ENCODE measurements around the gene ORMDL2. TPM values are rescaled to one million over a fixed set of nuclear protein-coding genes. Genes with fewer than 3 reads are reported as not detected.
"Not testable (repeated sequence)": the region's sequence is repeated elsewhere in the genome, so short reads cannot be mapped to it uniquely, and the experiment has no call there.

The ORMDL2 gene
- total RNA-seq, 2 donors from 2014 or later = 29.5 to 33.5 TPM

DNA sequence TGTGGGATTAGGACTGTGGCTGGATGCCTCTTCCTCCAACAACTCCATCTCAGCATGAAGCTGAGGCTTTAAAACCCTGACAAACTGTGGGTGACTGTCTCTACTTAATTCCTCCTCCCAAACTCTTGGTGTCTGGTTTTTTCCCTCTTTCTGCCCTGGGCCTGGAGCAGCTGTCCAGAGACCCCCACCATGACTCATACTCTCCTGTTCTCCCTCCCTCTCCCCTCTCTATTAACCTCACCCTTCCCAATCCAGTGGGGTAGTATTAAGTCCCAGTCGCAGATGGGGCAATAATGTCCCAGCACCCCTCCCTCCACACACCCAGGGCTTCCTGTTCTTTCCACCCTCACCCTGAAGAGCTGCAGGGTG is 13.6 kb downstream of the ORMDL2 start:
- Mint-ChIP-seq H3K4me3 (peak overlapping the region; percentile 98 to 99), H3K27ac (no peak overlapping the region), H3K36me3 (ENCODE audit: insufficient read depth in 2 of 2) (peaks cover 9 to 12% of the 10 kb centered on the region in 2 donors), H3K27me3 (ENCODE audit: low read depth) (no peaks in the 10 kb centered on the region), H3K4me1 (ENCODE audit: low read depth) (peaks cover 50% of the 10 kb centered on the region), H3K9me3 (no peaks in the 10 kb centered on the region)
- DNase-seq (no peak), ATAC-seq (replicated peaks in 1 of 2) (no peak)

DNA sequence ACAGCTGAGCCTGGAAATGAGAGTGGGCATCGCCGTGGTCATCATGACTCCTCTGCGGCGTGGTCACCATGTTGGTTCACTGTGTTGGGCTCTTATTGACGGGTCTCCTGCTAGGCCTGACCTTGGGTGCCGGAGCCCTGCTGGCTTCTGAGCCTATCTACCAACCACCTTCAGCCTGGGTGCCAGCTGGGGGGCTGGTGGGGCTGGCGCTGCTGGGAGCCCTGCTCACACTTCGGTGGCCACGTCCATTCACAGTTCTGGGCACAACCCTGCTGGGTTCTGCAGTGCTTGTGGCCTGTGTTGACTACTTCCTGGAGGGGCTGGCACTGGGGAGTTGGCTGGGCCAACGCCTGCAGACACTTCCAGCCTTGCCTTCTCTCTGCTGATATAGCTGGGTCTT is 15.2 kb downstream of the ORMDL2 start:
- H3K27ac Mint-ChIP-seq = no peak overlapping the region
- ATAC-seq (replicated peaks in 1 of 2) (no peak), DNase-seq (no peak)
- H3K27me3 Mint-ChIP-seq (ENCODE audit: low read depth) = no peaks in the 10 kb centered on the region
- no peak overlapping the region for H3K4me3 Mint-ChIP-seq
- H3K9me3 Mint-ChIP-seq = no peaks in the 10 kb centered on the region
- H3K36me3 Mint-ChIP-seq (ENCODE audit: insufficient read depth in 2 of 2) = peaks cover 7% of the 10 kb centered on the region in 2 donors
- H3K4me1 Mint-ChIP-seq (ENCODE audit: low read depth) = peaks cover 34% of the 10 kb centered on the region

DNA sequence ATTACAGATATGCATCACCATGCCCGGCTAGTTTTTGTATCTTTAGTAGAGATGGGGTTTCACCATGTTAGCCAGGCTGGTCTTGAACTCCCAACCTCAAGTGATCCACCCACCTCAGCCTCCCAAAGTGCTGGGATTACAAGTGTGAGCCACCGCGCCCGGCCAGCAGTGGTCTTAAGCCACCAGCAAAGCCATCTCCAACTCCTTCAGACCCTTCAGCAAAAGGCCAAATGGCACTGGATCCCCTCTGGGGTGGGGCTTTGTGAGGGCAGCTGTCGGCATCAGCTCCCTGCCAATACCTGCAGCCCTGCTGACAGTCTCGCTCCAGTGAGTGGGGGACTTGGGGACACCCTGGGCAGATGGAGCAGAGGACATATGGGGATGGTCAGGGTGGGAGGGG is 16.6 kb downstream of the ORMDL2 start:
- not testable (repeated sequence) for H3K9me3 Mint-ChIP-seq; H3K27me3 Mint-ChIP-seq (ENCODE audit: low read depth); ATAC-seq (replicated peaks in 1 of 2); DNase-seq; H3K27ac Mint-ChIP-seq; H3K36me3 Mint-ChIP-seq (ENCODE audit: insufficient read depth in 2 of 2); H3K4me3 Mint-ChIP-seq
- H3K4me1 Mint-ChIP-seq (ENCODE audit: low read depth) = peaks cover 28% of the 10 kb centered on the region

DNA sequence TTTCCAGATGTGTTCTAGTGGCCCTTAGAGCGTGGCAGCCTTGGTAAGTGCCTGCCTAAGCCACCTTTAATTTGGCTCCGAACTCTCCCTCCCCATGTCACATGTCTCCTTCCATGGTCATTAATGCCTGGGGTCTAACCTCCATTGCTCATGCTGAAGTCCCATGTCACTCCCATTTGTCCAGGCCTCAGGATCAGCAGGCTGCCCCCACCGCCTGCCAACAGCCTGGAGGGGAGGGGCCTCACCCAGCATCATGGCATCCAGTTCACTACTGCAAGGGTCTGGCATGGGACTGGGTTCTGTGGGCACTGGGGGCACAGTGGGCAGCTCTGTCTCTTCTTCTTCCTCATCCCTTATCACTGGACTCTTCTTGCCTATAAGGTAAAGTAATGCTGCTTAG is 20.5 kb downstream of the ORMDL2 start:
- peaks cover 0 to 2% of the 10 kb centered on the region in 2 donors for H3K36me3 Mint-ChIP-seq (ENCODE audit: insufficient read depth in 2 of 2)

DNA sequence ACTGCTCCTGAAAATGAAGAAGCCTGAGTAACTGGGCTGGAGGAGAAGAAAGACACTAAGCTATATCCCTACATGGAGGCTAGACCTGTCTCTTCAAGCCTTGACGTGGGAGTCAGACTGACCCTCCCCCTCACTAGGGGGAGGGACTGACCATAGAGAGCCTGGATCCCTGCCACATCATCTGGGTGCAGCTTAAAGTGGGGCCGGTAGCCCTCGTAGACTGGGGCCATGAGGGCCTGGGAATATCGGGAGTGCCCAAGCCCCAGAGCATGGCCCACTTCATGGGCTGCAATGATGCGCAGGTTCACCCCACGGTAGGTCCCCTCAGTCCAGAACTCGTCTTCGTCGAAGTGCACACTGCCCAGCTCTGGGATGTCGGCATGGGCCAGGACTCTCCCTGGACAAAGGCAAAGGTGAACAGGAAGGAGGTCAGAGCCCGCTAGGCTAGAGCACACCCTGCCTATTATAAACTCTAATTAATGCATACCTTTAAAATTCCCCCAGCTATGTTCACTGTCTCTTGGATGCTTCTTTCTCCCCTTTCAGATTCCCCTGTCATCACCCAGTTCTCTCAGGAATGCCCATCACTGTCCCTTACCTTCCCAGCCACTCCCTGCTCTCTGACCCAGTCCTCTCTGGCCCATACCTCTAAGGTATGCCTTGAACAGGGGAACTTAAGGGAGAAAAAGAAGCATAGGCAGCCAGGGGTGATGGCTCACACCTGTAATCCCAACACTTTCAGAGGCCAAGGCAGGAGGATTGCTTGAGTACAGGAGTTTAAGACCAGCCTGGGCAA is 21.7 kb downstream of the ORMDL2 start:
- DNase-seq (no peak), ATAC-seq (replicated peaks in 1 of 2) (no peak)
- peaks cover 3% of the 10 kb centered on the region for H3K4me1 Mint-ChIP-seq (ENCODE audit: low read depth)
- no peaks in the 10 kb centered on the region for H3K36me3 Mint-ChIP-seq (ENCODE audit: insufficient read depth in 2 of 2)
- no peaks in the 10 kb centered on the region for H3K9me3 Mint-ChIP-seq
- H3K4me3 Mint-ChIP-seq = no peak overlapping the region
- H3K27me3 Mint-ChIP-seq (ENCODE audit: low read depth) = no peaks in the 10 kb centered on the region
- no peak overlapping the region for H3K27ac Mint-ChIP-seq

More for the DNA sequence above, 20.5 kb downstream of the ORMDL2 start:
- no peak for ATAC-seq (replicated peaks in 1 of 2)
- Mint-ChIP-seq H3K4me3 (no peak overlapping the region), H3K27ac (no peak overlapping the region), H3K27me3 (ENCODE audit: low read depth) (no peaks in the 10 kb centered on the region), H3K4me1 (ENCODE audit: low read depth) (peaks cover 8% of the 10 kb centered on the region), H3K9me3 (no peaks in the 10 kb centered on the region)
- DNase-seq = no peak

DNA sequence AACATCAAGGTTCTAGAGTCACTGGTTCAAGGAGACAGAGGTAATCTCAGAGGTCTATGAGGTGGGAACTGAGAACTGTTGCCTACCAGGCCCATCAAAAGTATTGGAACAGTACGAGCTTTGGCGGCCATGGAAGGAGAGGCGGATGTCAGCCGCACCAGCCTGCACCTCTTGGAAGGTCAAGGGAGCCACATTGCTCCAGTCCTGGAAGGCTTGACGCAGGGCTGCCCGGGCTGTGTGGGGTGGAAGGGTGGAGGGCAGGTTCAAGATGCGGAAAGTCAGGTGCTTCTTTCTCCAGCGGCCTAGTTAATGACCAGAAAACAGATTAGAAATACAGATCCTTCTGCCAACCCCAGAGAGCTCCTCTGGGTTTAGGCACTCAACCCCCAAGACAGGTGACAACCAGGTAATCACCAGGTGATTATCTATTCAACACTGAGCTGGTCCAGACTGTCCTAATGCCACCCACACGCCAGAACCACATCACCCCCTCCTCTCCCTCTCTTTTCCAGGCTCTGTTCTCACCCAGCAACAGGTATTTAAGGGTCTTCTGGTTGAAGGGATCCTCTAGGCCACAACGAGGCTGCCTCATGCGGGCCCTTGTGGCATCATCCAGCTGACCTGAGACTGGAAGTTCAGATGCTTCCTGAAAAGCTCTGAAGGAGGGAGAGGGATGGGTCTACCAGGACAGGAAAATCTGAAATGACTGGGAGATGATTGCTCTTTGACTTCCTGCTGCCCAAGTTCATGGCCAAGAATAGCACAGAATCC is 22.9 kb downstream of the ORMDL2 start:
- no peak overlapping the region for H3K4me3 Mint-ChIP-seq
- DNase-seq = no peak
- H3K4me1 Mint-ChIP-seq (ENCODE audit: low read depth) = peaks cover 3% of the 10 kb centered on the region
- no peak overlapping the region for H3K27ac Mint-ChIP-seq
- no peak for ATAC-seq (replicated peaks in 1 of 2)
- H3K27me3 Mint-ChIP-seq (ENCODE audit: low read depth) = no peaks in the 10 kb centered on the region
- H3K9me3 Mint-ChIP-seq = no peaks in the 10 kb centered on the region
- no peaks in the 10 kb centered on the region for H3K36me3 Mint-ChIP-seq (ENCODE audit: insufficient read depth in 2 of 2)

DNA sequence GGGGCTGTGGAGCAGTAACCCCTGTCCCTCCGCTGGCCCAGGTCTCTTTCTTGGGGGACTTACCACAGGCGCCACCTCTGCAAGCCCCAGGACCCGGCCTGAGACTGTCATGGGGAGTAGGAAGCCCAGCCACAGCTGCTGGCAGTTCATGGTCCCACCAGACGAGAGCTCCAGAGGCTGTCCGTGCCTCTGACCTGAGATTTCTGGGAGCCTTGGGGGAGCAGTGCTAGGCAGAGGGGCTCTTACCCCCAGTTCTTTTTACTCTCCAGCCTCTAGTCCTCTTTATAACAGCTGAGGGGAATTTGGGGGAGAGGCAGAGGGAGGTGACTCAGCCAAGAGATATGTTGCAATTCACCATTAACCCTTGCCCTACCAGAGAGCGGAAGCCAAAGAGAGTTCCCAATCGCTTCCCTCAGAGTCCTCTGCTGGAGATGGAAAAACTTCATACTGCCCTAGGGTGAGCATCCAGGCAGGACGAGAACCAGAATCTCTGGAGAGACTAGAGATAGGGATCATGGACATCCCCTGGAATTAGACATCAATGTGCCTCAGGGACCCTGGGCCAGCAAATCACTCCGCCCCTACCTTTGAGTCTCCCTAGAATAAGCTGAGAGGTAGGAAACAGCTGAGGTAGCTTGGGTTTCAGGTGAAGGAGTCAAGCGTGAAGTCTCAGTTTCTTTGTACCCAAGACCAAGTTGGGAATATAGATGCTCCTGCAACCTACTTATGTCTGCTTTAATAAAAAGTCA is 25.0 kb downstream of the ORMDL2 start, which contains the start of gene MMP19:
TSS of gene MMP19 (minus strand) at position 256 of the 749 bp plus-strand sequence. CDS start at position 150, 106 bp downstream.
- no peak for DNase-seq
- peaks cover 13% of the 10 kb centered on the region for H3K4me1 Mint-ChIP-seq (ENCODE audit: low read depth)
- H3K27me3 Mint-ChIP-seq (ENCODE audit: low read depth) = no peaks in the 10 kb centered on the region
- no peaks in the 10 kb centered on the region for H3K36me3 Mint-ChIP-seq (ENCODE audit: insufficient read depth in 2 of 2)
- peak within 1 kb of the TSS; percentile 14 for H3K27ac Mint-ChIP-seq
- no peaks in the 10 kb centered on the region for H3K9me3 Mint-ChIP-seq
- no peak for ATAC-seq (replicated peaks in 1 of 2)
- H3K4me3 Mint-ChIP-seq = no peak within 1 kb of the TSS

DNA sequence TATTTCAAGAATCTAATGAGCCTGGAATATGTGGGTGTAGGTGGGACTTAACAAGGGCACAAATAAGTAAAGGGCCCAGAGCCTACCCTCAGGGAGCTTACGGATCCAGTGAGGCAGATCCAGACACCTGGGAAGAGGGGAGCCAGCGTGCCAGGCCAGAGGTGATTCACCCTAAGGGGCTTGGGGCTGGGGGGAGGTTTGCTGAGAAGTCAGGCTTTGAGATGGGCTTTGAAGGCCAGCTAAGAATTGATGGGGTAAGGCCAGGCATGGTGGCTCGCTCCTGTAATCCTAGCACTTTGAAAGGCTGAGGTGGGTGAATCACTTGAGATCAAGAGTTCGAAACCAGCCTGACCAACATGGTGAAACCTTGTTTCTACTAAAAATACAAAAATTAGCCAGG is 25.6 kb downstream of the ORMDL2 start:
- H3K4me3 Mint-ChIP-seq = no peak overlapping the region
- no peak overlapping the region for H3K27ac Mint-ChIP-seq
- no peaks in the 10 kb centered on the region for H3K27me3 Mint-ChIP-seq (ENCODE audit: low read depth)
- H3K4me1 Mint-ChIP-seq (ENCODE audit: low read depth) = peaks cover 16% of the 10 kb centered on the region
- ATAC-seq (replicated peaks in 1 of 2) (no peak), DNase-seq (no peak)
- no peaks in the 10 kb centered on the region for H3K9me3 Mint-ChIP-seq
- H3K36me3 Mint-ChIP-seq (ENCODE audit: insufficient read depth in 2 of 2) = no peaks in the 10 kb centered on the region

DNA sequence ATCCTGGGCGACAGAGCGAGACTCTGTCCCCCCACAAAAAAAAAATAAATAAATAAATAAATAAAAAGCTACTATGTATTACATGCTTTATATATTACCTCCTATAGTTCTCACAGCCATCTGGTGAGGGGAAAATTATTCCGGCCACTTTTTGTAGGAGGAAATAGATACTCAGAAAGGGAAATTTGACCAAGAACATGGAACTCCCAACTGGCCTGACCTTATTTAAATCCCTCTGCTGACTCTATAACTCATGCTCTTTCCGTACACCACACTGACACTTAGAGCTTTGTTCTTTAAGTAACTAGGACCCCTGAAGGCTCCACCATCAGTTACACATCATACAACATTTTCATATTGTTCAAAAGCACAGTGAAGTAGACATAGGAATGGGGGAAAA is 27.1 kb downstream of the ORMDL2 start:
- H3K36me3 Mint-ChIP-seq (ENCODE audit: insufficient read depth in 2 of 2) = no peaks in the 10 kb centered on the region
- DNase-seq (no peak), ATAC-seq (replicated peaks in 1 of 2) (no peak)
- H3K9me3 Mint-ChIP-seq = no peaks in the 10 kb centered on the region
- H3K4me3 Mint-ChIP-seq = no peak overlapping the region
- H3K27ac Mint-ChIP-seq = no peak overlapping the region
- peaks cover 18% of the 10 kb centered on the region for H3K4me1 Mint-ChIP-seq (ENCODE audit: low read depth)
- H3K27me3 Mint-ChIP-seq (ENCODE audit: low read depth) = no peaks in the 10 kb centered on the region

DNA sequence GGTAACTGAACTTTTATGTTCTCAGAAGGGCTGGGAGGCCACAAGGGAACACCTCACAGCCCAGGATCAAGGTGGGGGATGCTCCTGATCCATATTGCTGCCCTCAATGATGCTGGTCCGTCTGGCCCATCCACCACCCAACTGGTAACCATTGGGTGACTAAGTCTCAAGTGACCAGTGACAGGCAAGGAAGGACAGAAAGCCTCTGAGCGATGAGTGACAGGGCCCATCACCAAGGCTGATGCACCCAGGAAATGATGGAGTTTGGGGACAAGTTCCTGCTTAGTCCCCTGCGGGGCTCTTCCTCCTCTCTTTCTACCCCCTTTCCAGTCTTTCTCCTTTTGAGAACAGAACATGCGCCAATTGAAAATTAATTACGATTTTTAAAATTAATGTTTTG is 27.5 kb downstream of the ORMDL2 start:
- H3K4me1 Mint-ChIP-seq (ENCODE audit: low read depth) = peaks cover 18% of the 10 kb centered on the region

DNA sequence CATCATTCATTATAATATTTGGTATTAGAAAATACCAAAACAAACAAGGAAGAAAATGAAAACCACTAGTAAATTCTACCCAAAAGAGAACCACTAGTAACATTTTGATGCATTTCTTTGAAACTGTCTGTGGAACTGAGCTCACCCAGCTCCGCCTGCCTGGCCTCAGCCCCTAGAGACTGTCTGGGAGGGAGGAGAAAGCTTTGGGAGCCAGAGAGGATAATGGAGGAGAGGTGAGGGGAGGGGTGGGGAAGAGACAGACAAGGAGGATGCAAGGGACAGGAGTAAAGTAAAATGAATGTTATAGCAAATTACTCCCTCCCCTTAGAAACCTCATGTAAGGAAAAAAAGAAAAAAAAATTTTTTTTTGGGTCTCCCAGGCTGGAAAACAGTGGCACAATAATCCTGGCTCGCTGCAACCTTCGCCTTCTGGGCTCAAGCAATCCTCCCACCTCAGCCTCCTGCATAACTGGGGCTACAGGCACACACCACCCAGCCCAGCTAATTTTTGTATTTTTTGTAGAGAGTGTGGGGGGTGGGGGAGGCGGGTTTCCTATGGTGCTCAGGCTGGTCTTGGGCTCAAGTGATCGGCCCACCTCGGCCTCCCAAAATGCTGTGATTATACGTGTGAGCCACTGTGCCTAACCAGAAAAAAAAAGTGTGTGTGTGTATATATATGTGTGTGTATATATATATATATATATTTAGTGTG is 28.1 kb downstream of the ORMDL2 start:
- H3K4me1 Mint-ChIP-seq (ENCODE audit: low read depth) = peaks cover 18% of the 10 kb centered on the region
- H3K27ac Mint-ChIP-seq = no peak overlapping the region
- no peaks in the 10 kb centered on the region for H3K9me3 Mint-ChIP-seq
- ATAC-seq (replicated peaks in 1 of 2) (no peak), DNase-seq (no peak)
- H3K4me3 Mint-ChIP-seq = no peak overlapping the region
- H3K36me3 Mint-ChIP-seq (ENCODE audit: insufficient read depth in 2 of 2) = no peaks in the 10 kb centered on the region
- no peaks in the 10 kb centered on the region for H3K27me3 Mint-ChIP-seq (ENCODE audit: low read depth)

More for the DNA sequence above, 27.5 kb downstream of the ORMDL2 start:
- Mint-ChIP-seq H3K36me3 (ENCODE audit: insufficient read depth in 2 of 2) (no peaks in the 10 kb centered on the region), H3K4me3 (no peak overlapping the region), H3K27me3 (ENCODE audit: low read depth) (no peaks in the 10 kb centered on the region), H3K9me3 (no peaks in the 10 kb centered on the region), H3K27ac (no peak overlapping the region)
- no peak for DNase-seq
- no peak for ATAC-seq (replicated peaks in 1 of 2)

DNA sequence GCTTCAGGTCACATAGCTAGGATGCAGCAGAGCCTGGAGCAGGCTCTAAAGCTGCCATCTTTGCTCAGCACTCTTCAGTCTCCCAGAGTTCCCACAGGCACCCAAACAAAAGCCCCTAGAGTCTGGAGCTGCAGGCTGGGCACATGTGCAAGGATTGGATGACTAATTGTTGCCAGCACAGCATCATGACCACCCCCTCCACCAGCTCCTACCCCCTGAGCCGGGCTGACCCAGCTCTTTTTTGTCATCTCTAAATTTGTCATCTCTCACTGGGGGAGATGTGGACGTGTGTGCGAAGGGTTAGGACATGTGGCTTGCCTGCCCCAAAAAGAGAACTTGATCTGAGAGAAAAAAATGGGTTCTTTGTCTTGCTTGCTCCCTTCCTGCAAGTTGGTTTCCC is 29.2 kb downstream of the ORMDL2 start:
- ATAC-seq (replicated peaks in 1 of 2) (peak; percentile 78 to 84), DNase-seq (peak; percentile 46 to 50)
- no peaks in the 10 kb centered on the region for H3K27me3 Mint-ChIP-seq (ENCODE audit: low read depth)
- H3K27ac Mint-ChIP-seq = peak overlapping the region; percentile 83
- H3K4me3 Mint-ChIP-seq = peak overlapping the region; percentile 10 to 59
- H3K4me1 Mint-ChIP-seq (ENCODE audit: low read depth) = peaks cover 18% of the 10 kb centered on the region
- no peaks in the 10 kb centered on the region for H3K36me3 Mint-ChIP-seq (ENCODE audit: insufficient read depth in 2 of 2)
- no peaks in the 10 kb centered on the region for H3K9me3 Mint-ChIP-seq
